DMS79 treated with DMSO at 0.1 percent for 48 hours (cell line): ENCODE data around the gene GARS1.
"Not testable (repeated sequence)": the region's sequence is repeated elsewhere in the genome, so short reads cannot be mapped to it uniquely, and the experiment has no call there.

Experiments used
- DNase-seq: peaks from one replicate; lab custom pipeline; 2025; lab: John Stamatoyannopoulos, UW

GARS1 gene, protein sequence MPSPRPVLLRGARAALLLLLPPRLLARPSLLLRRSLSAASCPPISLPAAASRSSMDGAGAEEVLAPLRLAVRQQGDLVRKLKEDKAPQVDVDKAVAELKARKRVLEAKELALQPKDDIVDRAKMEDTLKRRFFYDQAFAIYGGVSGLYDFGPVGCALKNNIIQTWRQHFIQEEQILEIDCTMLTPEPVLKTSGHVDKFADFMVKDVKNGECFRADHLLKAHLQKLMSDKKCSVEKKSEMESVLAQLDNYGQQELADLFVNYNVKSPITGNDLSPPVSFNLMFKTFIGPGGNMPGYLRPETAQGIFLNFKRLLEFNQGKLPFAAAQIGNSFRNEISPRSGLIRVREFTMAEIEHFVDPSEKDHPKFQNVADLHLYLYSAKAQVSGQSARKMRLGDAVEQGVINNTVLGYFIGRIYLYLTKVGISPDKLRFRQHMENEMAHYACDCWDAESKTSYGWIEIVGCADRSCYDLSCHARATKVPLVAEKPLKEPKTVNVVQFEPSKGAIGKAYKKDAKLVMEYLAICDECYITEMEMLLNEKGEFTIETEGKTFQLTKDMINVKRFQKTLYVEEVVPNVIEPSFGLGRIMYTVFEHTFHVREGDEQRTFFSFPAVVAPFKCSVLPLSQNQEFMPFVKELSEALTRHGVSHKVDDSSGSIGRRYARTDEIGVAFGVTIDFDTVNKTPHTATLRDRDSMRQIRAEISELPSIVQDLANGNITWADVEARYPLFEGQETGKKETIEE

DNA sequence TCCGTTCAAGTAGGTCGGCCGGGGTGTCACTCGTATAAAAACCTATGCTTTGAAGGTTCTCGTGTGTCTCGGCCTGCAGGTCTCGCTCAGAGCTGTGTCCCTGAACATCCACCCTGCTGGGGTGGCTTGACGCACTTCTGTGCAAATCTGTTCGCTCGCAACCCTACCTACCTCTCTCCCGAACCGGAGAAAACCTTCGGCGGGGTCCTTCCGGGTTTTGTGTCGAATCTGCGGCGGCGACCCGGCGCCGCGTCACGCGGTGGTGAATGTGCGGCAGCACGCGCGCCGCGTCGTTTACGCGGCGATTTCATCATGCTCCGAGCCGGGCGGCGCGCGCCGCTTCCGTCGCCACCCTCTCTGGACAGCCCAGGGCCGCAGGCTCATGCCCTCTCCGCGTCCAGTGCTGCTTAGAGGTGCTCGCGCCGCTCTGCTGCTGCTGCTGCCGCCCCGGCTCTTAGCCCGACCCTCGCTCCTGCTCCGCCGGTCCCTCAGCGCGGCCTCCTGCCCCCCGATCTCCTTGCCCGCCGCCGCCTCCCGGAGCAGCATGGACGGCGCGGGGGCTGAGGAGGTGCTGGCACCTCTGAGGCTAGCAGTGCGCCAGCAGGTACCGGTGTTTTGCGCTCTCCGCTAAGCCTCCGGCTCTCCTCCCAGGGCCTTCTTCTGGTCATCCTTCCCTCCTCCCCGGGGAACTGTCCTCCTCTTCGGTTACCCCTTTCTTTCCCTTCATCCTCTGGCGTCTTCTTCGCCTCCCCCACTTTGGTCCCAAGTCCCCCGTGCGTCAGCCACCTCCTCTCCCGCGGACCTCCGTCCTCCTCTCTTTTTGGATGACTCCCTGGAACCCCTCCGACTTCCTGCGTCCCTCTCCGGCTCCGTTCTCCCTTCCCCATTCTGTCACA, at the start of gene GARS1:
TSS of gene GARS1 (plus strand) at position 339 of the 896 bp plus-strand sequence. CDS start at position 383, 44 bp downstream.
- peak; percentile 68 for DNase-seq

DNA sequence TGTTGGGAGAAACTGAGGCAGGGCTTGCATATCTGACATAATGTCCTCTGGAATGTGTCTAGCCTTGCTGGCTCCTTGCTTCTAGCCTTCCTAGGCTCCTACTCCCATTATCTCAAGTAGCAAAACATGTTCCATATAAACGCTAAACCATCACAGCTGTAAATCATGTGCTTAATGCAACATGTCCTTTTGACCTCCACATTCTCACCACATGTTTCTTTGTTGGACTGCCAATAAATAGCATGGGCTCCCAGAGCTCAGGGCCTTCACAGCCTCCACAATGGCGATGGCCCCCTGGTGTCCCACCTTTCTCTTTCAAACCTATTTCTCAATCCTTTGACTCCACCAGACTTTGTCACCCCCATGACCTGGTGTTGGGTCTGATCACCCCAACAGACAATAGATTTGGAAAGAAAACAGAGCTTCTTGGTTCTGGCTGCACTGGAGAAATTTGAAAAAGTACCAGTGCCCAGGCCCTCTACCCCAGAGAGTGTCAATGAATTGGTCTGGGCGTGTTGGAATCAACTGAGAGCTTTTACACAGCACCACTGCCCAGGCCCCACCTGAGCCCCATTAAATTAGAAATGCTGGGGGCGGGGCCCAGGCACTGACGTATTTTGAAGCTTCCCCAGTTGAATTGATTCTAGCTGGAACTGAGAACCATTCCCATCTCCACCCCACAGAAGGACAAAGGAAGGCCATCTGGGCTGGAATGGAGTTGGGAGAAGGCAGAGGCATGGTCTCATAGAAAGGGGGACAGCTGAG, 48.7 kb upstream of the GARS1 start:
- DNase-seq, result no peak

DNA sequence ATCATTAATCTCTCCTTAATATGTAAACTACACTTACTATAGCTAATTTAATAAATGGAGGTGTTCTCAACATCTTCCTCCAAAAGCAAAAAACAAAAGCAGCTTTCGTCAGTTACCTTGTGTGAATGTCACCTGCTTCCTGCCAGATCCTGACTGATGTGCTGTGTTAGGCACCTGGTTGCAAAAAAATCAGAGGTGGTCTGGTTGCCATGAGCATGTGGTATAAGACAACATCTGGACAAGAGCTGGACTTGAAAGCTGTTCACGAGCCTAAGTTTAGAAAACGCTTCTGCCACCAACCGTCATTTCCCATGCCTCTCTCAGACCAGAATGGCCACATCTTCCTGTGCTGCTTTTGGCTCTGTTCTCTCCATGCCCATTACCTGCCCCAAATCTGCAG, 48.1 kb upstream of the GARS1 start:
- DNase-seq, result no peak

DNA sequence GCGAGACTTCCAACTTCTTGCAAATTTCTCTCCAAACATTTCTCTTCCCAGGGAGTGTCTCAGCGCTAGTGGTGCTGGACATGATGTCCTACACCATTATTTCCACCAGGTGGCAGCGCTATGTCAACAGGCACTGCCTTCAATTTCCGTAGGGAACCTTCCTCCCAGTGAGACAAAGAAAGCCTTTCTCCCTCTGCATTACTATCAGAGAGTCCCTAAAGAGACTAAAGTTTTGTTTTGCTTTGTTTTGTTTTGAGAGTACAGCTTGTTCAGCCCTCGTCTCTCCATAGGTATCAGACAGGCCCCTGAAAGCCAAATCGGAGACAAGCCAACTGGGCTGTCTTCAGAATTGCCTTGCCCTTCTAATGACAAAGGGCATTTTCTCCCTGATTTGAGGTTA, 45.8 kb upstream of the GARS1 start:
- peak; percentile 48 for DNase-seq

DNA sequence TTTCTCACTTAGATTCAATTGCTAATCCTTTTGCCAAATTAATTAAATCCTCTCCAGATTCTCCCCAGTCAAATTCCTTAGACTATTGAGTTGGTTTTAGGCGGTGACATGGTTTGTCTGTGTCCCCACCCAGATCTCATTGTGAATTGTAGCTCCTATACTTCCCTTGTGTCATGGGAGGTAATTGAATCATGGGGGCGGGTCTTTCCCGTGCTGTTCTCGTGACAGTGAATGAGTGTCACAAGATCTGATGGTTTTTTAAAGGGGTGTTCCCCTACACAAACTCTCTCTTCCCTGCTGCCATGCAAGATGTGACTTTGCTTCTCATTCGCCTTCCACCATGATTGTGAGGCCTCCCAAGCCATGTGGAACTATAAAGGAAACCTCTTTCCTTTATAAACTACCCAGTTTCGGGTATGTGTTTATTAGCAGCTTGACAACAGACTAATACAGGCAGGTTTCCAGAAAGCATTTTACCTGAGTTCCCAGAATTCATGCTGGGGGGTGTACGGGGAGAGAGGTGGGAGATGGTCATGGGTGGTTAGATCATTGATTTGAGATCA, 44.7 kb upstream of the GARS1 start:
- DNase-seq, result no peak

DNA sequence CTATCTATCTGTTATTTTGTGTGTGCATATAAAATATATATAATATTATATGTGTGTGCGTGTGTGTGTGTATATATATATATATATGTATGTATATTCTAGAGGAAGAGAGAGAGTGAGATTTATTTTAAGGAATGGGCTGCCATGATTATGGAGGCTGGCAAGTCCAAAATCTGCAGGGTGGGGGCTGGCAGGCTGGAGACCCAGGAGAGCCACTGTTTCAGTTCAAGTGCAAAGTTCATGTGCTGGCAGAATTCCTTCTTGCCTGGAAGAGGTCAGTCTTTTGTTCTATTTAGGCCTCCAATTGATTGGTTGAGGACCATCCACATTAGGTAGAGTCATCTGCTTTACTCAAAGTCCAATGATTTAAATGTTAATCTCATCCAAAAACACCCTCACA, 42.3 kb upstream of the GARS1 start:
- DNase-seq, result no peak

DNA sequence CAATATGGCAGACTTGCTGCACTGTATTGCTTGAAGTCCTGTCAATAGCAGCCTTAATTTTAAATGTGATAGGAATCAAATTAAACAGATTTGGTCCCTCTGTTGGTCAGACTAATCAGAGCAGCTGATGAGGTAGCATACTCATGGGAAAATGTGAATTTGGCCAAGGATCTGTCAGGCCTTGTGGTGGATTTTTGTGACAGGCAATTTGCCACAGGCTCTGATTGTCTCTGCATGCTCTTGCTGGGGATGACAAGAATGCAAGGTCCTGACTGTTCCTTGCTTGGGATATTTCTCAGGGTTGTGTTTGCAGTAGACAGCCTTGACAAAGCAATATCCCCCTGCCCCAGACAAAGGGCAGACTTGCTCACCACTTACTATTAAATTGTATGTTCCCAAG, 41.5 kb upstream of the GARS1 start:
- DNase-seq, result no peak

DNA sequence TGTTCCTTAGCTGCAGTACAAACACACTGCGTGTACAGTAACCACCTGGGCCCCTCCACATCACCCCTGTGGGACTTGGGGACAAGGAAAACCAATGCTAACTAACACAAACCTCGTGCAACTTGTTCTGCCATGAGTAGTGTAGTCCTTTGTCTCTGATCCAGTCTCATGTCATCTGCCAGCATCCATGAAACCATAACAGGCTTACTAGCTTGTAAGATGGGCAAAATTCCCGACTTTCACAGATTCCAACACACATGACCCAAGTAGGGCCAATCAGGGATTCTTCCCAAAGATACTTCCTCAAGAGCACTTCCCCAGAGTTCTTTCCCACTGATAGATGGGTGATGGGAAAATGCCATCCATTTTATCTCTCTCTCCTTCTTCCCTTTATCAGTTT, 41.1 kb upstream of the GARS1 start:
- no peak for DNase-seq

DNA sequence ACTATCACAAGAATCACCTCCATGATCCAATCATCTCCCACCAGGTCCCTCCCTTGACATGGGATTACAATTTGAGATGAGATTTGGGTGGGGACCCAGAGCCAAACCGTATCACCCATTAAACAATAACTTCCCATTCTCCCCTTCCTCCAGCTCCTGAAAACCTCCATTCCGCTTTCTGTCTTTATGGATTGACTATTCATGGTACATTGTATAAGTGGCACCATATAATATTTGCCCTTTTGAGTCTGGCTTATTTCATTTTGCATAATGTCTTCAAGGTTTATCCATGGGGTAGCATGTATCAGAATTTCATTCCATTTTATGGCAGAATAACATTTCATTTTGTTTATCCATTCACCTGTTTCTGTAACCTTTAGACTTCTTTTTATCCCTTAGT, 39.2 kb upstream of the GARS1 start:
- no peak for DNase-seq

DNA sequence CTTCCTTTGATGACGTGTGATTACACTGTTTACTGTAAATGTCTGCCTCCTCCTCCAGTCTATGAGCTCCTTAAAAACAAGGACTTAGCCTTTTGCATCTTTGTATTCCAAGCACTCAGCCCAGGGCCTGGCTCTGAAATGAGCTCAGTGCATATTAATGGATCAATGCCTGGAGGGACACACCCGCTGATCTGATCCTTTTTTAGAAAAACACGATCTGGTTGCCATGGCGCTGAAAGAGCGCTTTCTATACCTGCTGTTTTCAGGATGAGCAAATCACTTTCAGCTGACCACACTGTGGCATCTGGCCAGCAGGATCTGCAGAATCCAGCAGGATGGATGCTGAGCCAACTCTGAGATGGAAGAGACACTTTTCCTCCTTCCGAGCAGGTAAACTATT, 37.8 kb upstream of the GARS1 start:
- peak; percentile 56 for DNase-seq

DNA sequence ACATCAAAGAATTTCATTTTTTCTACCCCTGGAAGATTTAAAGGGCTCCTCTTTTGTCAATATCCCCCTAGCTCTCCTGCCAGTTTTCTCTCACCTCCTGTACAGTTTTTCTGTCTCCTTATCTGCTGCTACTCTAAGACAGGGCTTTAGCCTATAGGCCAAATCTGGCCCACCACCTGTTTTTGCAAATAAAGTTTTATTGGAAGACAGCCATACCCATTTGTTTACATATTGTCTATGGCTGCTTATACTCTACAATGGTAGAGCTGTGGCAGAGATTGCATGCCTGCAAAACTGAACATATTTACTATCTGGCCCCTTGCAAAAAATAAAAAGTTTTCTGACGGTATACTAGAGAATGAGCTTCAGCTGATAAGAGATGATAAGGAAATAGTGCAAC, 37.4 kb upstream of the GARS1 start:
- peak; percentile 56 for DNase-seq

DNA sequence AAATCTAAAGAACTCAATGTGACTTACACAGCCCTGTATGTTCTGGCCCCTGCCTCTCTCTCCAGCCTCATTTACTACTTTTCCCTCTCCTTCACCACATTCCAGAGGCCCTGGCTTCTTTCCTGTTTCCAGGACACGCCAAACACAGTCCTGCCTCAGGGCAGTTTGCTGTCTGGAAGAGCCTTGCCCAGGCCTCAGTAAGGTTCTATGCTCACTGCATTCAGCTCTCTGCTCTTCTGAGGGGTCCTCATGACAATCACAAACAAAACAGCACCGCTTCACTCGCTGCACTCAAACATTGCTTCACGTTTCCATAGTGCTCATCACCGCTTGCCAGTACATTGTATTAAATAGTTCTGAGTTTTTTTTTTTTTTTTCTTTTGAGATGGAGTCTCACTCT, 35.1 kb upstream of the GARS1 start:
- DNase-seq, result no peak

DNA sequence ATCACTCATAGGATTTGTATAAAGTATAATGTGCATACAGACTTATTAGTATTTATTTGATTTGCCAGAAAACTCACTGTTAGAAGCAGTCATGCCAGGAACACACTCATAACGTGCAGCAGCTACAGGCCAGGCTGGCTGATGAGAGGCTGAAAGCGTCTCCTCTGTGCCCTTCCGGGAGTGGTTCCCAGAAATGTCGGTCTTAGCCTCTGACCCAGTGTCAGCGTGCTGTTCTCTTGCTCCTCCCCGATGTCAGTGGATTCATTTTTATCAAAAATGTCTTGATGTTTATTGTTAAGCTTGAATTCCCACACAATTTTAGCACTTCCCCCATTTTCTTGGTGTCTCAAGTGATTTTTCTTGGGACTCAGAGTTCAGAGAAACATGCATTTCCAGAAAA, 33.3 kb upstream of the GARS1 start:
- no peak for DNase-seq

DNA sequence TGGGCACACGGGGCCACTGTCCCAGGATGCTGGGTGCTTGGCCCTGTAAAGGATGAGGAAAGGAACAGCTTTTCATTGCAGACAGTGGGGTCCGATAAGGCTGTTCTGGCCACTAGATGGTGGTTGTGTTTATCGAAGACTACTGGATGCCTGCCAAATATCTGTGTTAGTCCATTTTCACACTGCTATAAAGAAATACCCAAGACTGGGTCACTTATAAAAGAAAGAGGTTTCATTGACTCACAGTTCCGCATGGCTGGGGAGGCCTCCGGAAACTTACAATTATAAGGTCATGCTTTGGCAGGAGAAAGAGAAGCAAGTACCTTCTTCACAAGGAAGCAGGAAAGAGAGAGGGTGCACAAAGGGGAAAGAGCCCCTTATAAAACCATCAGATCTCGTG, 32.2 kb upstream of the GARS1 start:
- DNase-seq, result peak; percentile 66

DNA sequence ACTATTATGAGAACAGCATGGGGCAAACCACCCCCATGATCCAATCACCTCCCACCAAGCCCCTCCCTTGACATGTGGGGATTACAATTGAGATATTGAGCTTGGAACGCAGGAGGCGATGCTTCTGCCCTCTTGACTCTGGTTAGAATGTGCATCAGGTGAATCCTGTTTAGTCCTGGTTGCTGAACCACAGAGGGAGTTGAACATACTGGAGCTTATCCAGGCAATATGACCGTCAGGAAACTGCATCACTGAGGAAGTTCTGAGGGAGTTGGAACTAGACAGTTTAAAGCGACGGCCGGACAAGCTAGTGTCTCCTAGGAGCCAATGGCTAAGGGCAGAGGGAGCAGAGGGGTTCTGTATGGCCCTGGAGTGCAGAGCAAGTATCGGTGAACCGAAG, 31.8 kb upstream of the GARS1 start:
- no peak for DNase-seq

DNA sequence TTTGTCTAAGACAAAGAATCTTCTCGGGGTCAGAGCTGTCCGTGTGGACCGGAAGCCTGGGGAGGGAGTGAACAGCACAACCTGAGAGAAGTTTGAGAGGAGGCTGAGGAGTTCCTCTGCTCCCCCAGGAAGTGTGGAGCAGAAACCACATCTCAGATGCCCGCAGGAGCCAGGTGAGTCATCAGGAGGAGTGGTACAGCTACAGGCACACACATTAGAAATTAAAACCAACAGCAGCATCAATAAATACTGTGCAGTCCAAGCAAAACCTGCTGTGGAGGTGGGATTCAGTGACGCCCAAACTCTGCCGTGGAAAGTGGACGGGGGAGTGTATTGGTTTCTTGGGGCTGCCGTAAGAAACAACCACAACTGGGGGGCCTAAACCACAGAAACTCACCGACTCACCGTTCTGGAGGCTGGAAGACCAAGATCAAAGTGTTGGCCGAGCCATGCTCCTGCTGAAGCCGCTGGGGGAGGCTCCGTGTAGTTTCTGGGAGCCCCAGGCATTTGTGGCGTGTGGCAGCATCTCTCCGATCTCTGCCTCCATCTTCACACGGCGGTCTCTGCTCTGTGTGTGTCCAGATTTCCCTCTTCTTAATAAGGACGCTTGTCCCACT, 31.2 kb upstream of the GARS1 start:
- peak; percentile 43 for DNase-seq

DNA sequence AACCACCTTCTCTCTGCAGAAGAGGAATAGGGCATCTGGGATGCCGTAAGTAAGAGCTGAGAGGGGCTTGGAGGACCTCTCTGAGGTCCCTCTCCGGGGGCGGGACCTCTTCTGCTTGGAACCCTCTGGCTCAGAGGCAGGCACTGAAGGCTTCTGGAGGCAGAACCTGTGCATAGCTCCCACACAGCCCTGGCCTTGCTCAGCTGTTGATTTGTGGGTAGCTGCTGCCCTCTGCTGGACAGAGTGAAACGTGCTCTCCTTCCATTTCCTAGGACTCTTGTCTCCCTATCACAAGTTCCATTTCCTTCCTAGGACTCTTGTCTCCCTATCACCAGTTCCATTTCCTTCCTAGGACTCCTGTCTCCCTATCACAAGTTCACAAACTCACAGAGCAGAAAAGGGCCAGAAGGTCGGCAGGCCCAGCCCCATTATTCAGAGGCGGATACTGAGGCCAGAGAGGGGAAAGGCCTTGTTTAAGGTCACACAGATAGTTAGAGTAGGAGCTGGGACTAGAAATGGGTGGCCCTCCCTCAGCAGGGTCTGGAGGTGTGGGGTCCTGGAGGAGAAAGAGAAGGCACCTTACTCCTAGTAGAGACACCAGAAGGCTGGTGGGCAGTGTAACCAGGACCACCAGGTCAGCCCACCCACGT, 30.3 kb upstream of the GARS1 start:
- DNase-seq, result peak; percentile 72

DNA sequence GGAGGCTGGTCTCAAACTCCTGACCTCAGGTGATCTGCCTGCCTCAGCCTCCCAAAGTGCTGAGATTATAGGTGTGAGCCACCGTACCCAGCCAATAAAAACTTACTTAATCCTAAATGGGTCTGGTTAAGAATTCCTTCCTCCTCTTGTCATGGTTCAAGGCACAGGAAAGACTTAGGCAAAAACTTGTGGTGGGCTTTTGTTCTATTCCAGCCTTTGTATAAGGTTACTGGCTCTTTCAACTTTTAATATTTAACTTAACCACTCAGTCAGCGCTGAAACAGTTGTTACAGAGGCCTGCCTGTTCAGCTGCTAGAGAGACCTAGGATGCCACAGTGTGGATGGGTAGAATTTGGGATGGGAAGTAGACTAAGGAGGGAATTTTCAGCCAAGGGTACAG, 28.1 kb upstream of the GARS1 start:
- no peak for DNase-seq

DNA sequence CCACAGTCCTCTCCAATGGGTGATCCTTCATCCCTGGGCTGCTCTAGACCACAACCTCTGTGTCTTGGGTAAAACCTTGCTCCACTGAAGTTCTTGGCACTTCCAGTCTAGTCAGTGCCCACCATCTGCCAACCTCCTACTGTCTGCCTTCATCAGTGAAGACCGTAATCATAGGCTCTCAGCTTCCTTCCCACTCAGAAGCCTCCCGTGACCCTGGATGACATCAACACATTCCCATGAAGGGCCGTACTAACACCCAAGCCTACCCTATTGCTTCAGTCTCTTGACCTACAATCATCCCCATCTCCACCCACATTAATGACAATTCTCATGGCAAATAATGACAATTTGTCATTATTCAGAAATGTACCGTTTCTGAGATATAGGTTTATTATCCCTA, 27.6 kb upstream of the GARS1 start:
- DNase-seq, result no peak

DNA sequence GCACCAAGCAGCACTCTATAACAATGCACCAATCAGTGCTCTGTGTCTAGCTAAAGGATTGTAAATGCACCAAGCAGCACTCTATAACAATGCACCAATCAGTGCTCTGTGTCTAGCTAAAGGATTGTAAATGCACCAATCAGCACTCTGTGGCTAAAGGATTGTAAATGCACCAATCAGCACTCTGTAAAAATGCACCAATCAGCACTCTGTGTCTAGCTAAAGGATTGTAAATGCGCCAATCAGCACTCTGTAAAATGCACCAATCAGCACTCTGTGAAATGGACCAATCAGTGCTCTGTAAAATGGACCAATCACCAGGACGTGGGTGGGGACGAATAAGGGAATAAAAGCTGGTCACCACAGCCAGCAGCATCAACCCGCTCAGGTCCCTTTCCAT, 24.4 kb upstream of the GARS1 start:
- DNase-seq, result not testable (repeated sequence)
